Activated CD4-positive, alpha-beta T cell treated with anti-CD3 and anti-CD28 coated beads, Interleukin-2, amount 10 ng/mL, durations not matched to agents 7 days and 5 days (primary cell): ENCODE measurements around the gene ATG9A. TPM values are rescaled to one million over a fixed set of nuclear protein-coding genes. Genes with fewer than 3 reads are reported as not detected.
A peak's percentile ranks its signal among the peaks of the same experiment; 100 is the strongest.

ENCODE experiments used
- CTCF ChIA-PET: fragments of 350-600 bp; sonication (Branson Sonifier 250); formaldehyde crosslinking; loops from one replicate; lab custom pipeline; 2021; ENCODE audit warnings: antibody characterized with exemption; lab: Charles Lee
- POLR2A ChIA-PET: fragments of 350-600 bp; sonication (Branson Sonifier 250); formaldehyde crosslinking; loops from one replicate; lab custom pipeline; 2021; ENCODE audit warnings: antibody characterized with exemption; lab: Charles Lee
- DNase-seq: peaks from one replicate; pipeline ENCODE4 v3.0.0-alpha.2; 2020
- H3K27ac Mint-ChIP-seq: one replicate; pipeline ENCODE4 v1.8.0; 2021; ENCODE audit warnings: mild to moderate bottlenecking, moderate library complexity, mixed read lengths
- H3K27me3 Mint-ChIP-seq: one replicate; pipeline ENCODE4 v1.8.0; 2021; ENCODE audit warnings: mixed read lengths
- H3K36me3 Mint-ChIP-seq: one replicate; pipeline ENCODE4 v1.8.0; 2021; ENCODE audit warnings: low read depth, mixed read lengths
- H3K4me1 Mint-ChIP-seq: one replicate; pipeline ENCODE4 v1.8.0; 2021; ENCODE audit warnings: mixed read lengths
- H3K4me3 Mint-ChIP-seq: one replicate; pipeline ENCODE4 v1.8.0; 2021; ENCODE audit warnings: mild to moderate bottlenecking, moderate library complexity, mixed read lengths
- H3K9me3 Mint-ChIP-seq: one replicate; pipeline ENCODE4 v1.8.0; 2021; ENCODE audit warnings: mixed read lengths
- total RNA-seq, 2 experiments: library from RNA; stranded (reverse); gene quantifications; one replicate each; pipeline ENCODE4 v1.2.3, GENCODE V29; 2021

The ATG9A gene
- total RNA-seq, 2 experiments from 2014 or later, result 48.5 to 52.9 TPM

DNA sequence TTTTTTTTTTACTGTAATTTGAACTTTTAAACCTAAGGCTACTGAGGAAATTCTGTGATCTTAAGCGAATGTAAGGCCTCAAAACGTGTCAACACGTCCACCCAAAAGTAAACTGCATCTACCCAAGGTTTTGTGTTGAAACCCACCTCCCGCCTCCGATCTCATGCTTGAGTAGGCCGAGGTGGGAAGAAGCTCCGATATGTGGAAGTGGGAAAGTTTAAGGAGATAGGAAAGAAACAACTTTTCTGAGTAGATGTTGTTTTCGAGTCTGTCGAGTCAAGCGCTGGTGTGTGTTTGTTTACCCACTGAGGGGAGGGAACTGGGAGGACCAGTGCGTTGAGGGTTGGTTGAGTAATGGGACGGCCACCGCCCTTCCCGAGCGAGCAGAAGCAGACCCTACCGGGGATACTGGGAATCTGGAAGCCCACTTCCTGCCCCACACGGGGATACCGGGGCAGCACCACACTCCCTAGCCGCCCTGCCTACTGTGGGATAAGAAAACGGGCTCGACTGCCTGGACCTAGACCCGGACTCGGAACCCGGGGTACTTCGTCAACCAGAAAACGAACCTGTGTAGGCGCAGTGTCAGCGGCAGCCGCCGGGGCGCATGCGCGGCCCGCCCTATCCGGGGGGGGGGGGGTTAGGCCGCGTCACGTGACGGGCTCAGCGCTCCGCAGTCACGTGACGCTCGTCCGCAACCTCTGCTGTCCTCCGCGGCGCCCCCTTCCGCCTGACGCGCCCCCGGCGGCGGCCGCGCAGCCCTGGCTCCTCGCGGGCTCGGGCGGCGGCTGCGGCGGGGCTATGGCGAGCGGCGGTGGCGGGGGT is 51.7 kb downstream of the ATG9A start, which contains the start of gene RETREG2:
Gene RETREG2, plus strand, starts transcription at position 724 of the 825 bp plus-strand sequence. Its CDS starts 78 bp downstream, at position 802.
- Mint-ChIP-seq H3K27me3 (no peaks in the 10 kb centered on the region), H3K9me3 (no peaks in the 10 kb centered on the region), H3K27ac (peak within 1 kb of the TSS; percentile 98), H3K36me3 (peaks cover 52% of the 10 kb centered on the region), H3K4me3 (peak within 1 kb of the TSS; percentile 87), H3K4me1 (peaks cover 70% of the 10 kb centered on the region)
- POLR2A ChIA-PET, result no interaction called here
- CTCF ChIA-PET, result interaction anchor here (1.5 to 5.0 kb wide), 4 partner anchors 31 to 118 kb away, joined by 4 to 26 read pairs (median 4); partner anchors contain the start of genes ABCB6, ANKZF1 and ATG9A
- DNase-seq, result peak; percentile 81

DNA sequence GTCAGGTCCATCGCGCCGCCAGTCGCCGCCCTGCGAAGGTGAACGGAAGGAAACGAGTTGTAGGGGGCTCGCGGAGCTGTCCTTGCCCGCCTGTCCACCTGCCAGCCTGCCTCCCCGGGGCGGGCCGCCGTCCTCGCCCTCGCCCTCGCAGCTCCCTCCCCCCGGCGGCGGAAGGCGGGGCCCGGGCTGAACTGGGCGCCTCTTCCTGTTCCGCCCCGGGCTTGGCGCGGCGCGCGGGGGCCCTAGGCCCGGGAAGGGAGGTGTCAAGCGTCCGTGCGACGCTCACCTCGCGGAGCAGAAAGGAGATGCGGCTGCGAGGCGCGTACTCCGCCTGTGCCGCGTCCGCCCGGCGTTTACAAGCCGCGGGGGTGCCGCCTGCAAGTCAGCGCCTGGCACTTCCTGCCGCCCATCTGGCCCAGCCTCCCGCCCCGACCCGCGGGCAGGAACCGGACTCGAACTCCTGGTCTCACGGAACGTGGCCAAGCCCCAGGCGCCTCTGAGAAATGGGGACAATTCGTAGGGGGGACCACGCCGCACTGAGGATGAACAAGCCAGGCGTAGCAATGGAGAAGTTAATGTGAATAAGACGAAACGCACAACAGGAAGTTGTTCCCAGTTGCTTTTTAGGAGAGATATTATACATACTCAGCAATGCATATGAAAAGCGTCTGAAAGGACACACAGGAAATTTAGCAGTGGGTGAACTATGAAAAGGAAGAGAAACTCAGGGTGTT is 52.5 kb downstream of the ATG9A start, which contains the start of gene CNPPD1:
Gene CNPPD1, minus strand, starts transcription at position 108 of the 734 bp plus-strand sequence. Its CDS starts 97 bp downstream, at position 11.
- H3K9me3 Mint-ChIP-seq, result no peaks in the 10 kb centered on the region
- H3K36me3 Mint-ChIP-seq, result peaks cover 55% of the 10 kb centered on the region
- ChIA-PET CTCF (interaction anchor here (0.6 to 6.7 kb wide), 16 partner anchors 11 to 226 kb away, joined by 3 to 37 read pairs (median 5); partner anchors contain the start of genes ABCB6, ANKZF1, ATG9A and DNAJB2), POLR2A (interaction anchor here (0.7 kb wide), 1 partner anchor 118 kb away, joined by 4 read pairs; no protein-coding TSS in a partner anchor)
- H3K4me1 Mint-ChIP-seq, result peaks cover 62% of the 10 kb centered on the region
- DNase-seq, result peak; percentile 88
- peak within 1 kb of the TSS; percentile 87 for H3K4me3 Mint-ChIP-seq
- H3K27me3 Mint-ChIP-seq, result no peaks in the 10 kb centered on the region
- H3K27ac Mint-ChIP-seq, result peak within 1 kb of the TSS; percentile 98

DNA sequence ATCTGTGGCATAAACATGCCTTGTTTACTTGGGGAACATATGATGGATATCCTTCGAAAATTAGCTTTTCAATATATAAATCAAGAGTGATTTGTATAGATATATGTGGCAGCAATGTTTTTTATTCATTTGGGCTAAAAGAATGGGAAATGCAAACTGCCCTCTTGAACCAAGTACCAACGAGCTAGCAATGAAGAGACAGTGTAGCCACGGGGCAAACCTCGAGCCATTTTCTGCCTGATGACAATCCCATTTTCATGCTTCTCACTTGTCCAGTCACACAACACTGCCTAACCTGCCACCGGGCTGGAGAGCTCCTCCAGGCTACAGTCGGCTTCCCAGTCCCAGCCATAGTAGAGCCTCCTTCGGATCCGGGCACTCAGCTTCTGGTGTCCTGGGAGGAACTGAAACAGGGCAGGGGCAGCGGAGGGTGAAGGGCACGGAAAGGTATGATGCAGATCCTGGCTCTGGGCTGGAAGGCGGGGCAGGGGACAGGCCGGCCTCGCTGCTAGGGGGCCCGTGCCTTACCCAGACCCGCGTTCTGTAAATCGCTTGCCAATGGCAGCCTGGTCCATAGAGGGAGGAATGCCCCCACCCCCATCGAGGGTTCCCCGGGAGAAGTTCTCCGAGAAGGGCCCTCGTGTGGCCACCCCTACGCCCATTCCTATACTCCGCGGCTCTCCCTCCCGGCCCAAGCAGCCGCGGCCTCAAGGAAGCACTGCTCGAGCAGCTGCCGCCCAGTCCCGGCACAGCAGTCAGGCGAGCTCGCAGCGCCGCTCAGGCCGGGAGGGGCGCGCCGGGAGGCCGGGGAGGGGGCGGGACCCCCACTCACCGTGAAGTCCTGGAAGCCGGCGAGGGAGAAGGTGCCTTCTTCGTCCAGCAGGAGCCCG is 53.3 kb downstream of the ATG9A start:
- Mint-ChIP-seq H3K36me3 (peaks cover 52% of the 10 kb centered on the region), H3K9me3 (no peaks in the 10 kb centered on the region), H3K27me3 (no peaks in the 10 kb centered on the region), H3K4me3 (peak overlapping the region; percentile 87), H3K4me1 (peaks cover 58% of the 10 kb centered on the region), H3K27ac (peak overlapping the region; percentile 88)
- ChIA-PET CTCF (interaction anchor here (0.6 to 6.7 kb wide), 21 partner anchors 10 to 226 kb away, joined by 3 to 37 read pairs (median 4); partner anchors contain the start of genes ABCB6, ANKZF1, ATG9A and DNAJB2), POLR2A (interaction anchor here (0.6 to 0.7 kb wide), 2 partner anchors 36 to 119 kb away, joined by 3 to 4 read pairs; no protein-coding TSS in a partner anchor)
- DNase-seq, result peak; percentile 29

- peak overlapping the region; percentile 88 for H3K27ac Mint-ChIP-seq
- H3K4me3 Mint-ChIP-seq, result peak overlapping the region; percentile 87
- H3K36me3 Mint-ChIP-seq, result peaks cover 48% of the 10 kb centered on the region
- H3K9me3 Mint-ChIP-seq, result no peaks in the 10 kb centered on the region
- no peaks in the 10 kb centered on the region for H3K27me3 Mint-ChIP-seq
- no peak for DNase-seq
- H3K4me1 Mint-ChIP-seq, result peaks cover 56% of the 10 kb centered on the region
- ChIA-PET POLR2A (interaction anchor here (0.6 kb wide), 1 partner anchor 36 kb away, joined by 3 read pairs; no protein-coding TSS in a partner anchor), CTCF (interaction anchor here (0.6 to 6.7 kb wide), 14 partner anchors 15 to 145 kb away, joined by 3 to 37 read pairs (median 5); partner anchors contain the start of genes ABCB6, DNAJB2 and NHEJ1)
Measured at GRCh38 chr2:219175486-219175885, 54.0 kb downstream of the ATG9A start.

DNA sequence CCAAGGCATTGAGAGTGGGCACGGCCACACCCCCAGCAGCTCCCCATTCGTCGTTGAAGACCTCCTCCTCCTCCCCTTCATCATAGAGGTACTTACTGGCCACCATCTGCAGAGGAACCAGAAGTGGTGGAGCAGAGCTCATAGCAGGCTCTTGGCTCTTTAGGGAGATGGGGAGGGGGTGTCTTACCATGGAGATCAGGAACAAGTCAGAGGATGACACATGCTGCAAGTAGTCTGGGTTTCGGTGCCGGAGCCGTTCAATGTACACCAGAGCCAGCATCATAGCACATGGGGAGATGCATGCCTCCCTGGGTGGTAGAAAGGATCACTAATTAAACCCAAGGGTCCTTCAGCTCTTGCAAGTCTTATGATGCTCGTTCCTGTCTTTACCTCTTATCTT is 54.6 kb downstream of the ATG9A start:
- no peaks in the 10 kb centered on the region for H3K9me3 Mint-ChIP-seq
- peak overlapping the region; percentile 87 for H3K4me3 Mint-ChIP-seq
- ChIA-PET POLR2A (no interaction called here), CTCF (interaction anchor here (0.8 to 6.7 kb wide), 8 partner anchors 15 to 125 kb away, joined by 3 to 37 read pairs (median 4); partner anchors contain the start of gene NHEJ1)
- H3K36me3 Mint-ChIP-seq, result peaks cover 43% of the 10 kb centered on the region
- DNase-seq, result no peak
- peak overlapping the region; percentile 26 for H3K27ac Mint-ChIP-seq
- H3K27me3 Mint-ChIP-seq, result no peaks in the 10 kb centered on the region
- peaks cover 49% of the 10 kb centered on the region for H3K4me1 Mint-ChIP-seq

GRCh38 chr2:219174146-219174545 is 55.3 kb downstream of the ATG9A start:
- Mint-ChIP-seq H3K4me3 (peak overlapping the region; percentile 87), H3K4me1 (peaks cover 43% of the 10 kb centered on the region), H3K9me3 (no peaks in the 10 kb centered on the region), H3K36me3 (peaks cover 40% of the 10 kb centered on the region), H3K27me3 (no peaks in the 10 kb centered on the region), H3K27ac (peak overlapping the region; percentile 31)
- DNase-seq, result no peak
- CTCF ChIA-PET, result interaction anchor here (1.3 to 6.7 kb wide), 5 partner anchors 14 to 121 kb away, joined by 3 to 37 read pairs (median 6); partner anchors contain the start of gene NHEJ1
- POLR2A ChIA-PET, result no interaction called here

DNA sequence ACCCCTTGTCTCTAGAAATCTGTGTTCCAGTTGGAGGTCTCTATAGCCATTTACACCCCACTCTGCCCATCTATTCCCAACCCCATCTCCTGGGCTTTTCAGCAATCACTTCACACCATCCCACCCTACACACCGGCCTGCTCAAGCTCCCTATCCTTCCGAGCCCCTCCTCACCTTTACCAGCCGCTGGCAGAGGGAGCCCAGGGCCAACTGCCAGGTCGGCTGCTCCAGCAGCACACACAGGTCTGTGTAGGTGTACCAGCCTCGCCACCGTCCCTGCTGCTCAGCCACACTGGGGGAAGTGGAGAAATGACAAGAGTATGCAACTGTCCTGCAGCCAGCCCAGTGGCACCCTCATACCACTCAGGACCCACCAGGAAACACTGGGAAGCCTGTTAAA is 56.3 kb downstream of the ATG9A start:
- Mint-ChIP-seq H3K36me3 (peaks cover 39% of the 10 kb centered on the region), H3K4me3 (no peak overlapping the region), H3K4me1 (peaks cover 39% of the 10 kb centered on the region), H3K27me3 (no peaks in the 10 kb centered on the region), H3K27ac (peak overlapping the region; percentile 25), H3K9me3 (no peaks in the 10 kb centered on the region)
- CTCF ChIA-PET, result interaction anchor here (1.9 to 6.7 kb wide), 5 partner anchors 9 to 122 kb away, joined by 6 to 37 read pairs (median 15); partner anchors contain the start of gene NHEJ1
- POLR2A ChIA-PET, result no interaction called here
- DNase-seq, result no peak

GRCh38 chr2:219172231-219173154 is 56.9 kb downstream of the ATG9A start:
- no peaks in the 10 kb centered on the region for H3K27me3 Mint-ChIP-seq
- H3K4me3 Mint-ChIP-seq, result no peak overlapping the region
- ChIA-PET POLR2A (no interaction called here), CTCF (interaction anchor here (1.0 to 6.7 kb wide), 9 partner anchors 9 to 122 kb away, joined by 3 to 37 read pairs (median 6); partner anchors contain the start of genes GLB1L, NHEJ1 and STK16)
- no peaks in the 10 kb centered on the region for H3K9me3 Mint-ChIP-seq
- H3K27ac Mint-ChIP-seq, result no peak overlapping the region
- H3K4me1 Mint-ChIP-seq, result peaks cover 36% of the 10 kb centered on the region
- no peak for DNase-seq
- peaks cover 39% of the 10 kb centered on the region for H3K36me3 Mint-ChIP-seq

- POLR2A ChIA-PET, result no interaction called here
- H3K4me1 Mint-ChIP-seq, result peaks cover 32% of the 10 kb centered on the region
- H3K27ac Mint-ChIP-seq, result no peak overlapping the region
- CTCF ChIA-PET, result interaction anchor here (0.8 to 6.7 kb wide), 13 partner anchors 11 to 144 kb away, joined by 3 to 37 read pairs (median 4); partner anchors contain the start of genes GLB1L, NHEJ1, STK16 and ZFAND2B
- no peaks in the 10 kb centered on the region for H3K27me3 Mint-ChIP-seq
- peak; percentile 56 for DNase-seq
- no peak overlapping the region for H3K4me3 Mint-ChIP-seq
- no peaks in the 10 kb centered on the region for H3K9me3 Mint-ChIP-seq
- H3K36me3 Mint-ChIP-seq, result peaks cover 41% of the 10 kb centered on the region
Measured at GRCh38 chr2:219171231-219171651, 58.2 kb downstream of the ATG9A start.

GRCh38 chr2:219169930-219170654 is 59.3 kb downstream of the ATG9A start, which contains the start of gene SLC23A3:
Gene SLC23A3 (minus strand): TSS chr2:219170029. CDS start chr2:219169984, 45 bp downstream.
- POLR2A ChIA-PET, result no interaction called here
- Mint-ChIP-seq H3K4me1 (peaks cover 22% of the 10 kb centered on the region), H3K36me3 (peaks cover 36% of the 10 kb centered on the region), H3K27me3 (no peaks in the 10 kb centered on the region), H3K4me3 (no peak within 1 kb of the TSS), H3K9me3 (no peaks in the 10 kb centered on the region), H3K27ac (no peak within 1 kb of the TSS)
- DNase-seq, result no peak
- CTCF ChIA-PET, result interaction anchor here (0.8 to 2.6 kb wide), 10 partner anchors 11 to 142 kb away, joined by 3 to 16 read pairs (median 3); partner anchors contain the start of gene PTPRN
